Renal cortical epithelial cell (primary cell): ENCODE data around the gene CREG2. TPM values are rescaled to one million over a fixed set of nuclear protein-coding genes. Genes with fewer than 3 reads are reported as not detected.
A peak's percentile ranks its signal among the peaks of the same experiment; 100 is the strongest.

Source experiments
- DNase-seq: peaks from one replicate; pipeline ENCODE4 v3.0.0-alpha.2; 2011; ENCODE audit warnings: low read depth
- total RNA-seq: library from RNA; depleted of rRNA; stranded (reverse); fragments of >200 nt; gene quantifications from 2 replicates; pipeline ENCODE4 v1.2.3, GENCODE V29; 2014

Gene CREG2
- total RNA-seq, 1 donor from 2014 or later, result 0.70 TPM

DNA sequence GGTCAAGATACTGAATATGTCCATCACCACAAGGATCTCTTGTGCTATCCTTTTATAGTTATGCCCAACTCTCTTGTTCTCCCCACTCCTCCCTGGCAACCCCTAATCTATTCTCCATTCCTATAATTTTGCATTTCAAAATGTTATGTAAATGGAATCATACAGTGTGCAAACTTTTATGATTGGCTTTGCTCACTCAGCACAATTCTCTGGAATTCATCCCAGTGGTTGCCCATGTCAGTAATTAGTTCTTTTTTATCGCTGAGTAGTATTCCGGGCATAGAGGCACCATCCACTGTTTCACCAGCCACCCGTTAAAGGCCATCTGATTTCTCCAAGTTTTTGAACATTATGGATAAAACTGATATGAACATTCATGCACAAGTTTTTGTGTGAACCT, 40.4 kb downstream of the CREG2 start:
- no peak for DNase-seq

- DNase-seq, result no peak
Measured at GRCh38 chr2:101344137-101344536, 43.2 kb downstream of the CREG2 start.

- DNase-seq, result no peak
Measured at GRCh38 chr2:101342625-101343008, 44.7 kb downstream of the CREG2 start.

- DNase-seq, result peak; percentile 38
Measured at GRCh38 chr2:101341901-101342624, 45.2 kb downstream of the CREG2 start.

DNA sequence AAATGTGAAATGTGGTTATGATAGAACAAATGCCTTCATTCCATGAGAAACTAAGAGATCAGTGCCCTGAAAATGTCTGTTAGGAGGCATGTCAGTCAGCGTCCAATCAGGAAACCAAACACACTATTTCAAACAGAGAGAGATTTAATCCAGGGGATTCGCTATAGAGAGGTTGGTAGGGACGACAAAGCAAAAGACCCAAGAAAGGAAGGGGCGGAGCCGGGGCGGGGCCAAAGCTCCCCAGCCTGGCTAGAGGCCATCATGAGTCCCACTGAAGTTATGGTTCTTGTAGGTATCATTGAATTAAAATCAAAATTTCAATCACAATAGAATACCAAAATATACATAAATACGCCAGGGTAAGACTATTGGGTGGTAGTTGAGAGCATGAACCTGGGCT, 45.9 kb downstream of the CREG2 start:
- DNase-seq, result no peak

GRCh38 chr2:101340141-101340551, 47.2 kb downstream of the CREG2 start:
- no peak for DNase-seq

GRCh38 chr2:101339266-101339880, 47.9 kb downstream of the CREG2 start:
- no peak for DNase-seq

- DNase-seq, result peak; percentile 54
Measured at GRCh38 chr2:101337877-101338276, 49.4 kb downstream of the CREG2 start.

- DNase-seq, result no peak
Measured at GRCh38 chr2:101332885-101333766, 54.2 kb downstream of the CREG2 start.

GRCh38 chr2:101331202-101331601, 56.1 kb downstream of the CREG2 start:
- DNase-seq, result no peak

DNA sequence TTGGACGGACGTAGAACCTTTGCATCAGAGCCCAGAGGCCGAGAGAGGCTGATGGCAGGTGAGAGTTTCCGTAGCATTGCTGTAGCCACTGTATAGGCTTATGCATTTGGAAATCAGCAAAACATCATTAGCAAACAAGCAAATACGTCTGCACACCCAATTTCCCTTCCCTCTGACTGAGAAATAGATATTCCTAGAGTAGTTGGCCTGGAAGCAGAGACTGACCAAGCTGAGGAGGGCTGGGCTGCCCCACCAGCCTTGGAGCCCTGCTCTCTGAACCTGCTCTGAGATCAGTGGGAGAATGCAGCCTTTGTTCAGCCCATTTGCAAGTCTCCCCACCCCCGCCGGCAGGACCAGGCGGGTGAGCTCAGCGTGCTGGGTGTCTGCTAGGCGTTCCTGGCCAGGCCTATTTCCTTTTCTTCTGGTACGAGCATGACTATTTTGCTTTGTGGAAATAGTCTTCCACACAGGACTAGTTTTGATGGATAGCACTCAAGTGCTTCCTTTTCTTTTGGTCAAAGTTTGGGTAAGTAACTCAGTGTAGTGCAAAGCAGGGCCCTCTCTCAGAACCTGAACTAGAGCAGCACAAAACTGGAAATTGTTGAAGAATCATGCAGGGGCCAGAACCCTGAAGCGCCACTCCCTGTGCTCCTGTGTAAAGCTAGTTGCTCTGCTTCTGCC, 56.9 kb downstream of the CREG2 start:
- no peak for DNase-seq

- DNase-seq, result no peak
Measured at GRCh38 chr2:101329026-101329425, 58.3 kb downstream of the CREG2 start.

GRCh38 chr2:101328474-101329007, 58.8 kb downstream of the CREG2 start:
- no peak for DNase-seq

DNA sequence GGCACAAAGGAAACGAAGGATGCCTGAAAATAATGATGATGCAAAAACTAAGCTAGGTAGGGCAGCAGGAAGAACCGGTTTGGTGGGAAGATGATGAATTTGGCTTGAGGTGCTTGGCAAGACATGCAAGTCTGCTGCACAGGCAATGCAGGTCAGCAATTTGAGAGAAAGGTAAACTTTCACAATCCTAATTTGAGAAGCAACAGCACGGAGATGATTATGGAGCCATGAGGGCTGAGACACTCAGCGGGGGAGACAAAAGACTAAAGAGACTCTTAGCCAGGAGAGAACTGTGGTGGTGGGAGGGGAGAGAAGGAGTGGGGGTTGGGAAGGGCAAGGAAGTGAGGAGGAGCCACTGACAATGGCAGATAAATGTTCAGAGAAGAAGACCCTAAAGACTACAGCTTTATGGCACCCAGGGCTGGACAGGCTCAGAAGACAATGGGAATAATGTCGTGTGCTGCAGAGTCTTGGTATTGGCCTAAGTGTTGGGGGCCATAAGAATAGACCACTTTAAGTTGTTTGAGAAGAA, 59.4 kb downstream of the CREG2 start:
- peak; percentile 44 for DNase-seq

GRCh38 chr2:101325425-101325824, 61.9 kb downstream of the CREG2 start:
- DNase-seq, result no peak

- DNase-seq, result peak; percentile 55
Measured at GRCh38 chr2:101316568-101316967, 70.7 kb downstream of the CREG2 start.

GRCh38 chr2:101311696-101312017, 75.6 kb downstream of the CREG2 start:
- no peak for DNase-seq

- peak; percentile 58 for DNase-seq
Measured at GRCh38 chr2:101310834-101311695, 76.2 kb downstream of the CREG2 start.

DNA sequence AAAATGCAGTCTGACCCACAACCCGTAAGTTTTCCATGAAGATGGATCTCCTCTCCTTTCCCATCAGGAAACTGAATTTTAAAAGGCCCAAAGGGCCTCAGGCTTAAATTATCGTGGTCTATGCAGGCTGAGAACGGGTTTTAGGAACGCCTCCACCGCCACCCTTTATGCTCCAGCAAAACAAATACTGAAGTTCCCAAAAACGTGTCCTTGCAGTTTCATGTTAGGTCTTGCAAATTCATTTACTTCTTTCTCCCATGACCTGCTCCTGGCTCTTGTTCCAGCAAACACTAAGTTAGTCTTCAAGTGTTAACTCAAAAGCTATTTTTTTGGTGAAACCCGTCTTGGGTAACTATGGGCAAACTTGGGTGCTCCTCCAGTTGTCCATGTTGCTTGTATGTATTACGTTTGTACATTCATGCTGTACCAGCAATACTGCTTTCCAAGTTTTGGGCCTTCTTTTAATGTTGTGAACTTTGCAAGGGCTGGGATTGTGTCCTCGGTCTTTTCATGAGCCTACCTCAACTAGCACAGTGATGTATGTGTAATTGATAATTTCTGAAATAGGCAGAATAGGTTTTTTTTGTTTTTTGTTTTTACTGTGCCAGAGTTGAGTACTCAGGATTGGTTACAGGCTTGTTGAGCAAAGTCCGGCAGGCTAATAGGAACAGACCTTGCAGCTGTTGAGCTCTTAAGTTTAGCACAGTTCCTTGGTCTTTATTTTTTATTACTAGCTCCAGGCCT, 77.0 kb downstream of the CREG2 start:
- no peak for DNase-seq
